Astrocyte (in vitro differentiated cells and primary cell): ENCODE data around the gene GRID2. TPM values are rescaled to one million over a fixed set of nuclear protein-coding genes. Genes with fewer than 3 reads are reported as not detected.

Source experiments
- DNase-seq: peaks from one replicate; pipeline ENCODE4 v3.0.0-alpha.2; 2010; ENCODE audit warnings: low read depth
- FAIRE-seq: peaks from 2 replicates; lab custom pipeline; 2011; peaks lifted over from hg19 to GRCh38; lab: Jason Lieb, UNC
- H2AFZ ChIP-seq: 2 replicates; pipeline ENCODE4 v1.6.0; 2012; ENCODE audit warnings: low read depth, low read length, inconsistent platforms
- H3K27ac ChIP-seq: 2 replicates; pipeline ENCODE4 v1.5.1; 2011; ENCODE audit warnings: low read depth, low read length, inconsistent platforms
- H3K27me3 ChIP-seq: 2 replicates; pipeline ENCODE4 v1.6.0; 2011; ENCODE audit warnings: low read length, inconsistent platforms; ENCODE audit not compliant: insufficient read depth
- H3K36me3 ChIP-seq: 2 replicates; pipeline ENCODE4 v1.5.1; 2011; ENCODE audit warnings: low read length, inconsistent platforms; ENCODE audit not compliant: insufficient read depth
- H3K4me1 ChIP-seq: 2 replicates; pipeline ENCODE4 v1.5.1; 2011; ENCODE audit warnings: low read length, inconsistent platforms; ENCODE audit not compliant: insufficient read depth
- H3K4me2 ChIP-seq: 2 replicates; pipeline ENCODE4 v1.6.0; 2012; ENCODE audit warnings: low read length, inconsistent platforms
- H3K4me3 ChIP-seq: 2 replicates; pipeline ENCODE4 v1.5.1; 2011; ENCODE audit warnings: low read depth, mild to moderate bottlenecking, low read length, inconsistent platforms; ENCODE audit not compliant: insufficient read depth
- H3K79me2 ChIP-seq: 2 replicates; pipeline ENCODE4 v1.6.0; 2012; ENCODE audit warnings: mild to moderate bottlenecking, low read length, inconsistent platforms; ENCODE audit not compliant: insufficient read depth
- H3K9ac ChIP-seq: 2 replicates; pipeline ENCODE4 v1.6.0; 2012; ENCODE audit warnings: mild to moderate bottlenecking, low read length, inconsistent platforms
- H3K9me3 ChIP-seq: 2 replicates; pipeline ENCODE4 v1.5.1; 2012; ENCODE audit warnings: low read depth, mild to moderate bottlenecking, low read length, inconsistent platforms; ENCODE audit not compliant: insufficient read depth
- H4K20me1 ChIP-seq: 2 replicates; pipeline ENCODE4 v1.6.0; 2012; ENCODE audit warnings: low read length, inconsistent platforms; ENCODE audit not compliant: insufficient read depth
- H3K27ac Mint-ChIP-seq: one replicate; pipeline ENCODE4 v1.8.0; 2021; ENCODE audit warnings: mild to moderate bottlenecking, mixed read lengths; ENCODE audit not compliant: unreplicated experiment
- H3K27me3 Mint-ChIP-seq: one replicate; pipeline ENCODE4 v1.8.0; 2021; ENCODE audit warnings: low read depth, mixed read lengths; ENCODE audit not compliant: unreplicated experiment
- H3K36me3 Mint-ChIP-seq: one replicate; pipeline ENCODE4 v1.8.0; 2021; ENCODE audit warnings: low read depth, mixed read lengths; ENCODE audit not compliant: unreplicated experiment
- H3K4me1 Mint-ChIP-seq: one replicate; pipeline ENCODE4 v1.8.0; 2021; ENCODE audit warnings: low read depth, mixed read lengths; ENCODE audit not compliant: unreplicated experiment
- H3K4me3 Mint-ChIP-seq: one replicate; pipeline ENCODE4 v1.8.0; 2021; ENCODE audit warnings: mild to moderate bottlenecking, moderate library complexity, mixed read lengths; ENCODE audit not compliant: unreplicated experiment
- H3K9me3 Mint-ChIP-seq: one replicate; pipeline ENCODE4 v1.8.0; 2021; ENCODE audit warnings: mild to moderate bottlenecking, mixed read lengths; ENCODE audit not compliant: unreplicated experiment
- EZH2 ChIP-seq: IDR thresholded peaks from 2 replicates; pipeline ENCODE4 v1.6.1; 2012; ENCODE audit warnings: mild to moderate bottlenecking, low read length, inconsistent platforms; ENCODE audit not compliant: insufficient read depth
- total RNA-seq: library from RNA; stranded (reverse); gene quantifications from 2 replicates; pipeline ENCODE4 v1.2.1, GENCODE V29; 2021
- TF ChIP-seq, protein P1 (sequence below): IDR thresholded peaks from 2 replicates; pipeline ENCODE4 v1.5.1; 2011; ENCODE audit warnings: low read depth, mild to moderate bottlenecking, inconsistent platforms, low read length, moderate library complexity; ENCODE audit not compliant: insufficient read depth

The GRID2 gene
- total RNA-seq, 1 donor from 2014 or later = 0.14 TPM

DNA sequence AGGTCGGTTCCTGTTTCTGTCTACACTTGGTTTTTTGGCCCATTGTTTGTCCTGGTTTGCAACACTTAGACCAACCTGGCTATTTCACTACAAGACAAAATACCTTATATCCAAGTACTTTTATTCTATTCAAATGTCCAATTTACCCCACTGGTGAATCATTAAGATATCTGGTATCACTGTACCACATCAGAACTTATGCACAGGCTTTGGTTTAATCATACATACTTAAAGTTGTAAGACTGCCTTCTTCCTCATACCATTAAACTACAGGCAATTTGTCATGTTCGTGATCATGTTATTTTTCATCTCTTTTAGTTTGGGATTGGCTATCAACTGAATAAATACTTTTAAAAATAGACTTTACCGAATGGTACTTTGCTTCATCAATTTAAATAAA is 1471.8 kb downstream of the GRID2 start:
- H3K79me2 ChIP-seq = no peaks in the 10 kb centered on the region
- H3K27ac ChIP-seq = no peak overlapping the region
- Mint-ChIP-seq H3K4me3 (no peak overlapping the region), H3K4me1 (peaks cover 6% of the 10 kb centered on the region), H3K9me3 (no peaks in the 10 kb centered on the region), H3K27me3 (no peaks in the 10 kb centered on the region), H3K36me3 (no peaks in the 10 kb centered on the region), H3K27ac (no peak overlapping the region)
- TF ChIP-seq, protein P1, sequence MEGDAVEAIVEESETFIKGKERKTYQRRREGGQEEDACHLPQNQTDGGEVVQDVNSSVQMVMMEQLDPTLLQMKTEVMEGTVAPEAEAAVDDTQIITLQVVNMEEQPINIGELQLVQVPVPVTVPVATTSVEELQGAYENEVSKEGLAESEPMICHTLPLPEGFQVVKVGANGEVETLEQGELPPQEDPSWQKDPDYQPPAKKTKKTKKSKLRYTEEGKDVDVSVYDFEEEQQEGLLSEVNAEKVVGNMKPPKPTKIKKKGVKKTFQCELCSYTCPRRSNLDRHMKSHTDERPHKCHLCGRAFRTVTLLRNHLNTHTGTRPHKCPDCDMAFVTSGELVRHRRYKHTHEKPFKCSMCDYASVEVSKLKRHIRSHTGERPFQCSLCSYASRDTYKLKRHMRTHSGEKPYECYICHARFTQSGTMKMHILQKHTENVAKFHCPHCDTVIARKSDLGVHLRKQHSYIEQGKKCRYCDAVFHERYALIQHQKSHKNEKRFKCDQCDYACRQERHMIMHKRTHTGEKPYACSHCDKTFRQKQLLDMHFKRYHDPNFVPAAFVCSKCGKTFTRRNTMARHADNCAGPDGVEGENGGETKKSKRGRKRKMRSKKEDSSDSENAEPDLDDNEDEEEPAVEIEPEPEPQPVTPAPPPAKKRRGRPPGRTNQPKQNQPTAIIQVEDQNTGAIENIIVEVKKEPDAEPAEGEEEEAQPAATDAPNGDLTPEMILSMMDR = no peak
- no peak for TF ChIP-seq EZH2
- no peak overlapping the region for H3K4me2 ChIP-seq
- DNase-seq = no peak
- no peak overlapping the region for H3K9ac ChIP-seq
- no peaks in the 10 kb centered on the region for H4K20me1 ChIP-seq
- no peaks in the 10 kb centered on the region for H3K36me3 ChIP-seq
- H3K4me3 ChIP-seq = no peak overlapping the region
- H3K9me3 ChIP-seq = no peaks in the 10 kb centered on the region
- no peaks in the 10 kb centered on the region for H3K27me3 ChIP-seq
- H2AFZ ChIP-seq = no peak overlapping the region
- no peaks in the 10 kb centered on the region for H3K4me1 ChIP-seq
- no peak for FAIRE-seq

DNA sequence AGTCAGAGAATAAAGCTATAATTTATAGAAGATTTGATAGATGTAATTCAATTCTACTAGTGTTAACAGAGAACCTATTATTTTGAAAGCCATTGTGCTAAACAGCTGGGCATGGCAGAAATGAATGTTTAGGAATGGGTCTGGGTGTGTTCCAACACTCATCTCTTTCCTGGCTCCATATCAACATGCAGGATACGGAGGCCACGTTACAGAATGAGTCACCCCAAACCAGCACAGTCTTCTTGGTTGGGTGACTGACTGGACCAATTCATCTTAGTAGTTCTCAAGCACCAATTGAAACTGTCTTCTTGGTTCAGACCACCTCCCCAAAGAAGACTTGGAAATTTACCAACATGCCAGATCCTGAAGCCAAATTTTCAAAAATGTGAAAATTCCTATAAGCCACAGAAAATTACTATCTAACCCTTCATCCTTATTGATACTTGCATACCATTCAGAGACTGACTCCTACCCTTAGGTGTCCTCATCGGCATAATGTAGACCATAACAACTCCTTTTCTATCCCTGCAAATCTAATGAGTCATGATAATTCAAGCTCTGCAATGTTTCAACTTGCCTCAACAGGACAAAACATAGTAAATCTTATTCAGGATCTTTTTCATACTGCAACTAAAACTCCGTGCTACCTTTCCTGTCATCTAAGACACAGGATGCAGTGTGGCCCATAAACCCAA is 1472.8 kb downstream of the GRID2 start:
- DNase-seq (peak; percentile 36), FAIRE-seq (no peak)
- no peak overlapping the region for H3K27ac ChIP-seq
- H3K27me3 ChIP-seq = no peaks in the 10 kb centered on the region
- peaks cover 6% of the 10 kb centered on the region for H3K4me1 Mint-ChIP-seq
- no peaks in the 10 kb centered on the region for H3K79me2 ChIP-seq
- H2AFZ ChIP-seq = no peak overlapping the region
- H3K27me3 Mint-ChIP-seq = no peaks in the 10 kb centered on the region
- no peak overlapping the region for H3K27ac Mint-ChIP-seq
- no peak overlapping the region for H3K4me3 ChIP-seq
- no peaks in the 10 kb centered on the region for H3K4me1 ChIP-seq
- no peaks in the 10 kb centered on the region for H3K9me3 ChIP-seq
- H3K9me3 Mint-ChIP-seq = no peaks in the 10 kb centered on the region
- TF ChIP-seq, protein P1 = no peak
- H3K4me2 ChIP-seq = no peak overlapping the region
- no peaks in the 10 kb centered on the region for H4K20me1 ChIP-seq
- no peak overlapping the region for H3K9ac ChIP-seq
- no peaks in the 10 kb centered on the region for H3K36me3 ChIP-seq
- no peak overlapping the region for H3K4me3 Mint-ChIP-seq
- H3K36me3 Mint-ChIP-seq = no peaks in the 10 kb centered on the region

DNA sequence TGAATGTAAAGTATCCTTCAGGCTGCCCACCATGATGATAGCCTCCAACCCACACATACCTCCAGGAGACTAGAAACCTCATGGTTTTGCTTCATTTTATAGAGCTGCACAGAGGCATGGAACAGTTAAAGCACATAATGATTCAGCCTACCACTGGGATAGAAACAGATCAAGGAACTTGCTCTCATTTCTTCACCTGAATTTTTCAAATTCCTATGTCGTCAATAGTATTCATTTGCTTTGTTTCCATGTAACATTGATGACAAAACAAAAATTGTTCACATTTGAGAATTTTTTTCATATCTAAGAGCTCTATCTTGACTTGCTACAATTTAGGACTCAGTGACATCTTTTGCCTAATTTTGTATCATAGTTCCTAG is 1473.3 kb downstream of the GRID2 start:
- Mint-ChIP-seq H3K9me3 (no peaks in the 10 kb centered on the region), H3K27ac (no peak overlapping the region), H3K27me3 (no peaks in the 10 kb centered on the region), H3K4me3 (no peak overlapping the region), H3K36me3 (no peaks in the 10 kb centered on the region), H3K4me1 (peaks cover 6% of the 10 kb centered on the region)
- DNase-seq (no peak), FAIRE-seq (no peak)
- Histone ChIP-seq H3K9ac (no peak overlapping the region), H3K4me2 (no peak overlapping the region), H3K36me3 (no peaks in the 10 kb centered on the region), H3K4me1 (no peaks in the 10 kb centered on the region), H4K20me1 (no peaks in the 10 kb centered on the region), H3K27me3 (no peaks in the 10 kb centered on the region), H3K27ac (no peak overlapping the region), H2AFZ (no peak overlapping the region), H3K9me3 (no peaks in the 10 kb centered on the region), H3K4me3 (no peak overlapping the region), H3K79me2 (no peaks in the 10 kb centered on the region)
- no peak for TF ChIP-seq EZH2
- TF ChIP-seq, protein P1 = no peak
